ENCODE measurements around the gene TMEM9B. TPM values are rescaled to one million over a fixed set of nuclear protein-coding genes. Genes with fewer than 3 reads are reported as not detected.
"Not testable (repeated sequence)": the region's sequence is repeated elsewhere in the genome, so short reads cannot be mapped to it uniquely, and the experiment has no call there.

The TMEM9B gene
- 57.9 TPM for total RNA-seq (2013)
- polyA plus RNA-seq (100 to 1,000 TPM in 2 of 3 donors, 10 to 100 TPM in 1; 25.5 to 149 (median 141) TPM), polyA minus RNA-seq (16.2 and 22.1 TPM in 2 replicates), total RNA-seq (16.3 to 87.0 (median 57.4) reads per million in 11 experiments)

- Mint-ChIP-seq H3K9me3 (no peaks in the 10 kb centered on the region), H3K4me1 (peaks cover 35% of the 10 kb centered on the region), H3K36me3 (peaks cover 4 to 7% of the 10 kb centered on the region in 2 donors), H3K27me3 (ENCODE audit: low read depth in 3 of 3) (peaks cover 0 to 5% (median 0%) of the 10 kb centered on the region in 3 donors), H3K27ac (peak within 1 kb of the TSS; percentile 95 to 100 (median 97)), H3K4me3 (peak within 1 kb of the TSS; percentile 95 to 98)
- Histone ChIP-seq H3K27me3 (ENCODE audit: control insufficient read depth in 2 of 2, insufficient read depth in 2 of 2, low read length in 2 of 2) (no peaks in the 10 kb centered on the region), H3K79me2 (ENCODE audit: insufficient read depth, low read length) (peaks cover 45% of the 10 kb centered on the region), H3K36me3 (replicated peaks in 1 of 2; ENCODE audit: control insufficient read depth in 1 of 2, insufficient read depth in 2 of 2, low read length in 2 of 2) (peaks cover 0 to 7% of the 10 kb centered on the region in 2 donors), H3K4me2 (replicated peaks; ENCODE audit: extremely low read depth, low read length, poor library complexity, severe bottlenecking) (peak within 1 kb of the TSS; percentile 94), H3K4me1 (ENCODE audit: control insufficient read depth in 1 of 2, insufficient read depth in 2 of 2, low read length in 2 of 2) (peaks cover 21 to 26% of the 10 kb centered on the region in 2 donors), H4K20me1 (ENCODE audit: insufficient read depth, low read length) (peaks cover 13% of the 10 kb centered on the region), H3K4me3 (replicated peaks in 1 of 3; ENCODE audit: low read depth in 2 of 3, low read length in 3 of 3) (peak within 1 kb of the TSS; percentile 85 to 89 (median 85)), H3K9ac (ENCODE audit: insufficient read depth, low read length, poor library complexity, severe bottlenecking) (peak within 1 kb of the TSS; percentile 97), H3K9me3 (replicated peaks in 1 of 2; ENCODE audit: control insufficient read depth in 1 of 2, insufficient read depth in 1 of 2, low read length in 2 of 2) (no peaks in the 10 kb centered on the region), H2AFZ (ENCODE audit: insufficient read depth, low read depth, low read length, poor library complexity, severe bottlenecking) (peak within 1 kb of the TSS; percentile 94), H3K27ac (ENCODE audit: low read depth in 1 of 2, low read length in 2 of 2) (peak within 1 kb of the TSS; percentile 98 to 99)
- WGBS (ENCODE audit: insufficient coverage), result 0% methylated on average over 63 of the region's 67 CpGs
- DNase-seq, result peak; percentile 84 to 87 (median 84)
- TF ChIP-seq CTCF (IDR thresholded peaks at IDR 0.05), result no peak
- intact Hi-C loops (cut with micrococcal nuclease), result loop anchor here (5.0 to 10.0 kb wide), 3 partner anchors 50 to 290 kb away; partner anchors contain the start of genes RPL27A (in 1 of the 2) and TRIM66 (in 1 of the 2)
Measured at GRCh38 chr11:8964324-8965320, at the start of gene TMEM9B. Gene TMEM9B (minus strand): TSS chr11:8964442. CDS start chr11:8964313, 129 bp downstream.

GRCh38 chr11:9013373-9013772, 49.1 kb upstream of the TMEM9B start:
- peaks cover 6 to 9% (median 6%) of the 10 kb centered on the region in 3 donors for H3K27me3 Mint-ChIP-seq (ENCODE audit: low read depth in 3 of 3)
- Histone ChIP-seq H3K27me3 (ENCODE audit: control insufficient read depth in 2 of 2, insufficient read depth in 2 of 2, low read length in 2 of 2) (no peaks in the 10 kb centered on the region), H3K4me3 (replicated peaks in 1 of 3; ENCODE audit: low read depth in 2 of 3, low read length in 3 of 3) (no peak overlapping the region), H3K9me3 (replicated peaks in 1 of 2; ENCODE audit: control insufficient read depth in 1 of 2, insufficient read depth in 1 of 2, low read length in 2 of 2) (no peaks in the 10 kb centered on the region), H3K79me2 (ENCODE audit: insufficient read depth, low read length) (no peaks in the 10 kb centered on the region), H2AFZ (ENCODE audit: insufficient read depth, low read depth, low read length, poor library complexity, severe bottlenecking) (no peak overlapping the region), H3K27ac (ENCODE audit: low read depth in 1 of 2, low read length in 2 of 2) (no peak overlapping the region), H3K4me1 (ENCODE audit: control insufficient read depth in 1 of 2, insufficient read depth in 2 of 2, low read length in 2 of 2) (peaks cover 17 to 18% of the 10 kb centered on the region in 2 donors), H3K4me2 (replicated peaks; ENCODE audit: extremely low read depth, low read length, poor library complexity, severe bottlenecking) (no peak overlapping the region), H3K9ac (ENCODE audit: insufficient read depth, low read length, poor library complexity, severe bottlenecking) (no peak overlapping the region), H3K36me3 (replicated peaks in 1 of 2; ENCODE audit: control insufficient read depth in 1 of 2, insufficient read depth in 2 of 2, low read length in 2 of 2) (no peaks in the 10 kb centered on the region), H4K20me1 (ENCODE audit: insufficient read depth, low read length) (no peaks in the 10 kb centered on the region)
- peaks cover 20% of the 10 kb centered on the region for H3K4me1 Mint-ChIP-seq
- no peak for TF ChIP-seq CTCF (IDR thresholded peaks at IDR 0.05)
- peak overlapping the region in 1 of 7 donors; percentile 24 for H3K27ac Mint-ChIP-seq
- no peaks in the 10 kb centered on the region for H3K36me3 Mint-ChIP-seq
- peak overlapping the region in 1 of 2 donors; percentile 13 for H3K4me3 Mint-ChIP-seq
- no peak for DNase-seq
- intact Hi-C loops (cut with micrococcal nuclease), result loop anchor here in 1 of 2 donors (10.0 kb wide), 2 partner anchors 49 to 51 kb away; partner anchors contain the start of gene TMEM9B
- H3K9me3 Mint-ChIP-seq, result peaks cover 0 to 11% (median 6%) of the 10 kb centered on the region in 7 donors
- 100% methylated on average over 3 of the region's 4 CpGs for WGBS (ENCODE audit: insufficient coverage)

GRCh38 chr11:9009538-9009937, 45.3 kb upstream of the TMEM9B start:
- WGBS (ENCODE audit: insufficient coverage), result no CpG with 5 or more reads among the region's 1 CpG
- Mint-ChIP-seq H3K27me3 (ENCODE audit: low read depth in 3 of 3) (peaks cover 21 to 28% (median 27%) of the 10 kb centered on the region in 3 donors), H3K9me3 (peaks cover 2 to 11% (median 8%) of the 10 kb centered on the region in 7 donors)
- not testable (repeated sequence) for H3K4me3 ChIP-seq (replicated peaks in 1 of 3; ENCODE audit: low read depth in 2 of 3, low read length in 3 of 3); H2AFZ ChIP-seq (ENCODE audit: insufficient read depth, low read depth, low read length, poor library complexity, severe bottlenecking); H3K4me1 Mint-ChIP-seq; H3K9ac ChIP-seq (ENCODE audit: insufficient read depth, low read length, poor library complexity, severe bottlenecking); DNase-seq; H3K79me2 ChIP-seq (ENCODE audit: insufficient read depth, low read length); H4K20me1 ChIP-seq (ENCODE audit: insufficient read depth, low read length); H3K27ac Mint-ChIP-seq; H3K36me3 Mint-ChIP-seq; H3K4me1 ChIP-seq (ENCODE audit: control insufficient read depth in 1 of 2, insufficient read depth in 2 of 2, low read length in 2 of 2); H3K36me3 ChIP-seq (replicated peaks in 1 of 2; ENCODE audit: control insufficient read depth in 1 of 2, insufficient read depth in 2 of 2, low read length in 2 of 2); H3K27ac ChIP-seq (ENCODE audit: low read depth in 1 of 2, low read length in 2 of 2); H3K9me3 ChIP-seq (replicated peaks in 1 of 2; ENCODE audit: control insufficient read depth in 1 of 2, insufficient read depth in 1 of 2, low read length in 2 of 2); H3K4me3 Mint-ChIP-seq; H3K4me2 ChIP-seq (replicated peaks; ENCODE audit: extremely low read depth, low read length, poor library complexity, severe bottlenecking)
- intact Hi-C loops (cut with micrococcal nuclease), result loop anchor here in 1 of 2 donors (10.0 kb wide), 1 partner anchor 145 kb away; no protein-coding TSS in a partner anchor
- H3K27me3 ChIP-seq (ENCODE audit: control insufficient read depth in 2 of 2, insufficient read depth in 2 of 2, low read length in 2 of 2), result peaks cover 15 to 24% of the 10 kb centered on the region in 2 donors

Measured in CD14-positive monocyte (primary cell).